IPS DF 19.7 (cell line): ENCODE data around the gene PEX5L.

Experiments used
- DNase-seq: peaks from one replicate; pipeline ENCODE4 v3.0.0-alpha.2; 2013; ENCODE audit warnings: low read depth, low spot score

Gene PEX5L

GRCh38 chr3:179956416-179956830, 80.3 kb downstream of the PEX5L start:
- DNase-seq: no peak

GRCh38 chr3:179955809-179956208, 80.9 kb downstream of the PEX5L start:
- no peak for DNase-seq

GRCh38 chr3:179955286-179955685, 81.5 kb downstream of the PEX5L start:
- no peak for DNase-seq

GRCh38 chr3:179953993-179954870, 82.5 kb downstream of the PEX5L start:
- no peak for DNase-seq

GRCh38 chr3:179950840-179951239, 85.9 kb downstream of the PEX5L start:
- no peak for DNase-seq

- DNase-seq: no peak
These were observed 86.9 kb downstream of the PEX5L start for GRCh38 chr3:179949869-179950268.

GRCh38 chr3:179949412-179949811, 87.3 kb downstream of the PEX5L start:
- no peak for DNase-seq

GRCh38 chr3:179948740-179949139, 88.0 kb downstream of the PEX5L start:
- no peak for DNase-seq

GRCh38 chr3:179945569-179945968, 91.2 kb downstream of the PEX5L start:
- no peak for DNase-seq

GRCh38 chr3:179943117-179943880, 93.4 kb downstream of the PEX5L start:
- no peak for DNase-seq

GRCh38 chr3:179942553-179943075, 94.1 kb downstream of the PEX5L start:
- DNase-seq: no peak

- no peak for DNase-seq
These were observed 101.0 kb downstream of the PEX5L start for GRCh38 chr3:179935710-179936109.

- no peak for DNase-seq
These were observed 102.8 kb downstream of the PEX5L start for GRCh38 chr3:179933914-179934313.

GRCh38 chr3:179933080-179933479, 103.7 kb downstream of the PEX5L start:
- no peak for DNase-seq

- no peak for DNase-seq
These were observed 104.1 kb downstream of the PEX5L start for GRCh38 chr3:179932674-179933073.

- no peak for DNase-seq
These were observed 107.6 kb downstream of the PEX5L start for GRCh38 chr3:179929091-179929529.

- DNase-seq: no peak
These were observed 109.5 kb downstream of the PEX5L start for GRCh38 chr3:179927191-179927590.

- no peak for DNase-seq
These were observed 114.8 kb downstream of the PEX5L start for GRCh38 chr3:179921951-179922350.

GRCh38 chr3:179921500-179921899, 115.2 kb downstream of the PEX5L start:
- no peak for DNase-seq

- DNase-seq: no peak
These were observed 128.8 kb downstream of the PEX5L start for GRCh38 chr3:179907784-179908482.

- DNase-seq: no peak
These were observed 134.7 kb downstream of the PEX5L start for GRCh38 chr3:179902061-179902460.

- DNase-seq: peak; percentile 52
These were observed 138.7 kb downstream of the PEX5L start for GRCh38 chr3:179898024-179898423.
